Central memory CD8-positive, alpha-beta T cell (primary cell): ENCODE results near the gene MRPL57.
"Not testable (repeated sequence)": the region's sequence is repeated elsewhere in the genome, so short reads cannot be mapped to it uniquely, and the experiment has no call there.

Source experiments
- ATAC-seq: fragments of 150-1000 bp; cut with Tn5 transposase; replicated peaks from 2 replicates; pipeline ENCODE4 v1.10.0; 2022; ENCODE audit warnings: mild to moderate bottlenecking, moderate FRiP score, moderate number of reproducible peaks; ENCODE audit not compliant: poor library complexity, severe bottlenecking; ENCODE audit errors: extremely low read depth
- DNase-seq, 2 donors: peaks; one replicate each; pipeline ENCODE4 v3.0.0; 2021; ENCODE audit warnings: low spot score in 2 of 2
- H3K27ac Mint-ChIP-seq: one replicate; pipeline ENCODE4 v1.8.0; 2022; ENCODE audit warnings: low read depth, mild to moderate bottlenecking, moderate library complexity, mixed read lengths
- H3K27me3 Mint-ChIP-seq: one replicate; pipeline ENCODE4 v1.8.0; 2022; ENCODE audit warnings: mixed read lengths
- H3K36me3 Mint-ChIP-seq: one replicate; pipeline ENCODE4 v1.8.0; 2022; ENCODE audit warnings: mild to moderate bottlenecking, moderate library complexity, mixed read lengths; ENCODE audit not compliant: insufficient read depth
- H3K4me1 Mint-ChIP-seq: one replicate; pipeline ENCODE4 v1.8.0; 2022; ENCODE audit warnings: mixed read lengths
- H3K4me3 Mint-ChIP-seq: one replicate; pipeline ENCODE4 v1.8.0; 2022; ENCODE audit warnings: mild to moderate bottlenecking, moderate library complexity, mixed read lengths
- H3K9me3 Mint-ChIP-seq: one replicate; pipeline ENCODE4 v1.8.0; 2022; ENCODE audit warnings: mixed read lengths

The MRPL57 gene

DNA sequence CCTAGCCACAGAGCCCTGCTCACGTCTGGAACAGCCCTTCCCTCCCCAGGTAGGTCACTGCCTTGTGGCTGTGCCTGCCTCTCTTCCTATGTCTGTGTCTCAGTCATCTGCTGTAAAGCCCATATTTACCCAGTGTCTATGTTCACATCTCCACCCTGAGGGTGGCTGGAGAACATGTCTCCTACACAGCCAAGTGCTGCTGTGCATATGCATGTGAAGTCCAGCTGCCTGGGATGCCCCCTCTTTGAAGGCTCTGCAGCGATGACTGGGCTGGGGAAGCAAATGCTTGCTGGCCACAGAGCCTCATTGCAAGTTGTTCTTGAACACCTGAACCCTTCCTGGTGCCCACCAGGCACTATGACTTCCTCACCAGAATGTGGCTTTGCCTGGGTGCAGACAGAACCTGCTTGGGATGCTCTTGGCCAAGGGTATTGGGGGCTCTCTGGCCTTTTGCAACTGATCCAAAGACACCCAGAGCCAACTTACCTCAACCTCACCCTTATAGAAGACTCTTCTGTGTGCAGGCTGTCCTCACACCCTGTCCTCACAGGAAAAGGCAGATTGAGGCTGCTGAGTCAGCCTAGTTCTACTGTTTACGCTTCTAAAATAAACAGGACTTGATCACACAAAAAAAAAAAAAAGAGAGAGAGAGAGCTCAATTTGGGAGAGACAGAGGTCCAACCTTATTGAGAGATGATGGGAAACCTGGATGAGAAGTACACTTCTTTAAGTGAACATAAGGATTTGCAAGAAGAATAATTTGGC lies 26.5 kb downstream of the MRPL57 start:
- H3K27ac Mint-ChIP-seq, result no peak overlapping the region

DNA sequence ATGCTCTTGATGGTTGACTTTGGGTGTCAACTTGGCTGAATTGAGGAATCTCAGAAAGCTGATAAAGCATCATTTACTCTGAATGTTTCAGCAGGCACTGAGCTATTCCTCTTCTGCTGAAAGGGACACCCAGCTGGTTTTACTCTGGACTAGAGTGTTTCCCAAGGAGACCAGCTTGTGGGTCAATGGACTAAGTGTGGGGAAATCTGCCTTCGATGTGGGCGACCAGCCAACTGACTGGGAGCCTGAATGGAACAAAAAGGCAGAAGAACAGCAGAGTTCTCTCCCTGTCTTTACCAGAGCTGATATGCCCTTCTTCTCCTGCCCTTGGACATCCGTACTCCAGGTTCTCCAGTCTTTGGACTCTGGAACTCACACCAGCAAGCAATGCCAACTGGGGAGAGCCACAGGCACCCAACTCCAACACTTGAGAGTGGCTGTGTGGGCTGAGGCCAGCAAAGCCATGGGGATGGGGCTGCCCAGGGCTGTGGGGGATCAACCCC lies 32.2 kb downstream of the MRPL57 start:
- H3K4me1 Mint-ChIP-seq, result no peaks in the 10 kb centered on the region
- no peak overlapping the region for H3K27ac Mint-ChIP-seq
- DNase-seq, result no peak
- H3K4me3 Mint-ChIP-seq, result no peak overlapping the region
- no peaks in the 10 kb centered on the region for H3K9me3 Mint-ChIP-seq
- H3K27me3 Mint-ChIP-seq, result peaks cover 36% of the 10 kb centered on the region
- H3K36me3 Mint-ChIP-seq, result no peaks in the 10 kb centered on the region
- ATAC-seq, result no peak

More for the DNA sequence above, 26.5 kb downstream of the MRPL57 start:
- Mint-ChIP-seq H3K4me3 (no peak overlapping the region), H3K36me3 (no peaks in the 10 kb centered on the region), H3K4me1 (no peaks in the 10 kb centered on the region), H3K9me3 (no peaks in the 10 kb centered on the region), H3K27me3 (peaks cover 18% of the 10 kb centered on the region)
- DNase-seq, result no peak
- no peak for ATAC-seq

GRCh38 chr13:21212138-21212775 lies 35.8 kb downstream of the MRPL57 start:
- no peaks in the 10 kb centered on the region for H3K36me3 Mint-ChIP-seq
- H3K27me3 Mint-ChIP-seq, result peaks cover 41% of the 10 kb centered on the region
- ATAC-seq, result no peak
- no peak overlapping the region for H3K27ac Mint-ChIP-seq
- no peak overlapping the region for H3K4me3 Mint-ChIP-seq
- DNase-seq, result no peak
- H3K4me1 Mint-ChIP-seq, result no peaks in the 10 kb centered on the region
- no peaks in the 10 kb centered on the region for H3K9me3 Mint-ChIP-seq

DNA sequence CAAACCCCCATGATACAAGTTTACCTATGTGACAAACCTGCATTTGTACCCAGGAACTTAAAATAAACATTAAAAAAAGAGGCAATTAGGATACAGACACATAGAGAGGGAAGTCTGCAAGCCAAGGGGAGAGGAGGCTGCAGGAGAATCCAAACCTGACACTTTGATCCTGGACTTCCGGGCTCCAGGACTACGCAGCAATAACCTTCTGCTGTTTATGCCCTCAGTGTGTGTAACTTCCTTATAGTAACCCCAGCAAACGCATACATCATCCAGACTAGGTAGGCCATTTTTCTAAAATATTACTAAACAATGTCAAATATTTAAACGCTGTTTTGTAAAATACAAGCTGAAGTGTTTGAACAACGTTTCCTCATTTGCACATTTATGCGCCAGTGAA lies 39.0 kb downstream of the MRPL57 start:
- not testable (repeated sequence) for ATAC-seq, H3K4me3 Mint-ChIP-seq, H3K9me3 Mint-ChIP-seq, H3K36me3 Mint-ChIP-seq, H3K27ac Mint-ChIP-seq, DNase-seq
- Mint-ChIP-seq H3K4me1 (peaks cover 15% of the 10 kb centered on the region), H3K27me3 (peaks cover 38% of the 10 kb centered on the region)

GRCh38 chr13:21216332-21216731 lies 39.9 kb downstream of the MRPL57 start:
- H3K9me3 Mint-ChIP-seq, result no peaks in the 10 kb centered on the region
- H3K27me3 Mint-ChIP-seq, result peaks cover 30% of the 10 kb centered on the region
- H3K36me3 Mint-ChIP-seq, result no peaks in the 10 kb centered on the region
- H3K27ac Mint-ChIP-seq, result no peak overlapping the region
- DNase-seq (no peak), ATAC-seq (no peak)
- no peak overlapping the region for H3K4me3 Mint-ChIP-seq
- peaks cover 15% of the 10 kb centered on the region for H3K4me1 Mint-ChIP-seq

- no peaks in the 10 kb centered on the region for H3K9me3 Mint-ChIP-seq
- ATAC-seq (peak; percentile 76), DNase-seq (no peak)
- peaks cover 15% of the 10 kb centered on the region for H3K4me1 Mint-ChIP-seq
- no peak overlapping the region for H3K4me3 Mint-ChIP-seq
- H3K27me3 Mint-ChIP-seq, result peaks cover 30% of the 10 kb centered on the region
- no peaks in the 10 kb centered on the region for H3K36me3 Mint-ChIP-seq
- H3K27ac Mint-ChIP-seq, result no peak overlapping the region
Observed at GRCh38 chr13:21218351-21219035, 42.0 kb downstream of the MRPL57 start.

- Mint-ChIP-seq H3K4me3 (peak overlapping the region; percentile 12), H3K36me3 (no peaks in the 10 kb centered on the region), H3K4me1 (peaks cover 15% of the 10 kb centered on the region), H3K27ac (peak overlapping the region; percentile 92), H3K9me3 (no peaks in the 10 kb centered on the region), H3K27me3 (peaks cover 30% of the 10 kb centered on the region)
- DNase-seq (no peak), ATAC-seq (no peak)
Observed at GRCh38 chr13:21219036-21219381, 42.6 kb downstream of the MRPL57 start.

DNA sequence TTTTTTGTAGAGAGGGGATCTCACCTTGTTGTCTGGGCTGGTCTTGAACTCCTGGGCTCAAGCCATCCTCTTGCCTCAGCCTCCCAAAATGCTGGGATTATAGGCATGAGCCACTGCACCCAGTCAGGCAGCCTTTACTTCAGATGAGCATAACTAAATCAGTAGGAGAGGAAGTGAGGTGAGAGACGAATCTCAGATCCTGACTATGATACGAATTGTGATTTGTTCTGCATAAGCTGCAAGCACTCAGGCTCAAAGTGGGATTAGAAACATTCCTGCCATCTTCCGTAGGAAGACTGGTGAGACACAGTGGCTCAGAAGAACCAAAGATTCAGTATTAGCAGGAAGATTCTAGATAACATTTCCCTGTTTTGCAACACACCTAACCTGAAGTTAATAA lies 43.3 kb downstream of the MRPL57 start:
- not testable (repeated sequence) for ATAC-seq, H3K4me3 Mint-ChIP-seq, H3K36me3 Mint-ChIP-seq, H3K9me3 Mint-ChIP-seq, DNase-seq
- H3K27me3 Mint-ChIP-seq, result peaks cover 35% of the 10 kb centered on the region
- H3K4me1 Mint-ChIP-seq, result peaks cover 15% of the 10 kb centered on the region
- H3K27ac Mint-ChIP-seq, result peak overlapping the region; percentile 92

GRCh38 chr13:21221268-21221667 lies 44.8 kb downstream of the MRPL57 start:
- Mint-ChIP-seq H3K4me3 (no peak overlapping the region), H3K36me3 (no peaks in the 10 kb centered on the region), H3K27me3 (peaks cover 39% of the 10 kb centered on the region), H3K4me1 (peaks cover 15% of the 10 kb centered on the region), H3K27ac (no peak overlapping the region), H3K9me3 (no peaks in the 10 kb centered on the region)
- no peak for ATAC-seq
- DNase-seq, result no peak

DNA sequence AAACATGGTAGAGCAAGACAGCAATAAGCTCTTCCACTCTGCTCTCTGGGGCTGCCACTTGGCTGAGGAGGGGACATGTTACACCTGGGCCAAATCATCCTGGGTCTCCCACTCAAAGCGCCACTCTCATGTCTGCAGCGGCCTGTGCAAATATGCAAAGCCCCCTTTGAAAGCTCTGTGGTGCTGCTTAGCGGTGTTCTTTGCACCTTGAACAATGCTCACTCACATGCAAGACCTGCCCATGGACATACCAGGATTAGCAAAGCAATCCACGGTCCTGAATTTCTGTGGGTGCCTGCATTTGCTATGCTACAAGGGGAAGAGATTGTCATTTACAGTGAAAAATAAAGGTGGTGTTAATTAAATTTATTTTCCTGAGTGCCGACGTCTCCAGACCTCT lies 48.6 kb downstream of the MRPL57 start:
- peaks cover 39% of the 10 kb centered on the region for H3K27me3 Mint-ChIP-seq
- H3K27ac Mint-ChIP-seq, result no peak overlapping the region
- H3K36me3 Mint-ChIP-seq, result peaks cover 2% of the 10 kb centered on the region
- H3K9me3 Mint-ChIP-seq, result no peaks in the 10 kb centered on the region
- ATAC-seq (no peak), DNase-seq (no peak)
- no peaks in the 10 kb centered on the region for H3K4me1 Mint-ChIP-seq
- H3K4me3 Mint-ChIP-seq, result no peak overlapping the region

GRCh38 chr13:21225841-21226581 lies 49.6 kb downstream of the MRPL57 start:
- H3K27ac Mint-ChIP-seq, result no peak overlapping the region
- no peak overlapping the region for H3K4me3 Mint-ChIP-seq
- H3K9me3 Mint-ChIP-seq, result no peaks in the 10 kb centered on the region
- H3K36me3 Mint-ChIP-seq, result peaks cover 2% of the 10 kb centered on the region
- no peak for DNase-seq
- H3K4me1 Mint-ChIP-seq, result no peaks in the 10 kb centered on the region
- peaks cover 39% of the 10 kb centered on the region for H3K27me3 Mint-ChIP-seq
- no peak for ATAC-seq

DNA sequence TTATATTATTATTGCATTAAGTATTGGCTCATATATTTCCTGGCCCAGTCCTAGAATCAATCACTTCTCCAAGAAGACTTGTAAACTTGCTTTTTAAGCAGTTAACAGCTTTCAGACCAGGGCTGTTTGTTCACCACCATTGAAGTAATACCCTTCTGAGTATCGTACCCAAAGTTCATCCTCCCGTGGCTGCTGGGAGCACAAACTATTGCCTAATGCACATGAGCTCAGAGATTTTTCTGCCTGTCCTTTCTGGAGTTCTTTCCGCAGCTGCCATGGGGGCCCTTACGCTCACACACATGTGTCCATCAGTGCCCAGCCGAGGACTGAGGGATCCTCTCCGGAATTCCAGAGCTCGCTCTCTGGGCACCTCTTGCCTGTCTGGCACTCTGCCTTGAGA lies 51.5 kb downstream of the MRPL57 start:
- H3K4me1 Mint-ChIP-seq, result no peaks in the 10 kb centered on the region
- H3K9me3 Mint-ChIP-seq, result no peaks in the 10 kb centered on the region
- H3K27ac Mint-ChIP-seq, result no peak overlapping the region
- peaks cover 22% of the 10 kb centered on the region for H3K27me3 Mint-ChIP-seq
- DNase-seq (no peak), ATAC-seq (no peak)
- H3K36me3 Mint-ChIP-seq, result peaks cover 2% of the 10 kb centered on the region
- no peak overlapping the region for H3K4me3 Mint-ChIP-seq
